Skin epidermis (tissue), 12 donors: ENCODE results near the gene YIPF2.
A peak's percentile ranks its signal among the peaks of the same experiment; 100 is the strongest.
"Not testable (repeated sequence)": the region's sequence is repeated elsewhere in the genome, so short reads cannot be mapped to it uniquely, and the experiment has no call there.

Experiments
- H3K27ac ChIP-seq, 21 experiments: fragments of 200-600 bp; sonication (generic) in 11 of 21; one replicate each; pipeline ENCODE4 v1.5.0; 2020; ENCODE audit warnings: mild to moderate bottlenecking in 3 of 21, inconsistent platforms in 2 of 21, moderate library complexity in 2 of 21
- H3K4me3 ChIP-seq, 7 experiments: fragments of 200-600 bp; sonication (generic) in 2 of 7; one replicate each; pipeline ENCODE4 v1.5.0; 2020; ENCODE audit warnings: inconsistent platforms in 2 of 7, mild to moderate bottlenecking in 2 of 7, moderate library complexity in 1 of 7

YIPF2 gene

GRCh38 chr19:10945264-10945663 lies 16.8 kb upstream of the YIPF2 start:
- H3K27ac ChIP-seq = peak overlapping the region in 2 of 21 experiments; percentile 6 to 32
- H3K4me3 ChIP-seq = no peak overlapping the region

GRCh38 chr19:10943412-10943811 lies 15.0 kb upstream of the YIPF2 start:
- H3K27ac ChIP-seq = peak overlapping the region in 4 of 21 experiments; percentile 2 to 44 (median 16)
- H3K4me3 ChIP-seq = not testable (repeated sequence)

- not testable (repeated sequence) for H3K4me3 ChIP-seq
- peak overlapping the region in 3 of 21 experiments; percentile 24 to 48 (median 28) for H3K27ac ChIP-seq
These were observed 13.2 kb upstream of the YIPF2 start for GRCh38 chr19:10941649-10942048.

GRCh38 chr19:10936661-10937084 lies 8.2 kb upstream of the YIPF2 start:
- Histone ChIP-seq H3K27ac (no peak overlapping the region), H3K4me3 (no peak overlapping the region)

- no peak overlapping the region for H3K27ac ChIP-seq
- H3K4me3 ChIP-seq = no peak overlapping the region
These were observed 7.1 kb upstream of the YIPF2 start for GRCh38 chr19:10935371-10936059.

DNA sequence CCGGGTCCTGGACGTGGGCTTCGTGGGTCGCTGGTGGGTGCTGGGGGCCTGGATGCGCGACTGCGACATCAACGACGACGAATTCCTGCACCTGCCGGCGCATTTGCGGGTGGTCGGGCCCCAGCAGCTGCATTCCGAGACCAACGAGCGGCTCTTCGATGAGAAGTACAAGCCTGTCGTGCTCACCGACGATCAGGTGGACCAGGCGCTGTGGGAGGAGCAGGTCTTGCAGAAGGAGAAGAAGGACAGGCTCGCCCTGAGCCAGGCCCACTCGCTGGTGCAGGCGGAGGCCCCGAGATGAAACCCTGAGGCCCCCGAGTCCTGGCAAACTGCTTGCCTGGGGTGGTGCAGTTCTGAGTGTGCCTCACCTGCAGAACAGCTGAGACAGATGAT lies 959 bp upstream of the YIPF2 start:
- H3K4me3 ChIP-seq = peak overlapping the region; percentile 75 to 99 (median 94)

DNA sequence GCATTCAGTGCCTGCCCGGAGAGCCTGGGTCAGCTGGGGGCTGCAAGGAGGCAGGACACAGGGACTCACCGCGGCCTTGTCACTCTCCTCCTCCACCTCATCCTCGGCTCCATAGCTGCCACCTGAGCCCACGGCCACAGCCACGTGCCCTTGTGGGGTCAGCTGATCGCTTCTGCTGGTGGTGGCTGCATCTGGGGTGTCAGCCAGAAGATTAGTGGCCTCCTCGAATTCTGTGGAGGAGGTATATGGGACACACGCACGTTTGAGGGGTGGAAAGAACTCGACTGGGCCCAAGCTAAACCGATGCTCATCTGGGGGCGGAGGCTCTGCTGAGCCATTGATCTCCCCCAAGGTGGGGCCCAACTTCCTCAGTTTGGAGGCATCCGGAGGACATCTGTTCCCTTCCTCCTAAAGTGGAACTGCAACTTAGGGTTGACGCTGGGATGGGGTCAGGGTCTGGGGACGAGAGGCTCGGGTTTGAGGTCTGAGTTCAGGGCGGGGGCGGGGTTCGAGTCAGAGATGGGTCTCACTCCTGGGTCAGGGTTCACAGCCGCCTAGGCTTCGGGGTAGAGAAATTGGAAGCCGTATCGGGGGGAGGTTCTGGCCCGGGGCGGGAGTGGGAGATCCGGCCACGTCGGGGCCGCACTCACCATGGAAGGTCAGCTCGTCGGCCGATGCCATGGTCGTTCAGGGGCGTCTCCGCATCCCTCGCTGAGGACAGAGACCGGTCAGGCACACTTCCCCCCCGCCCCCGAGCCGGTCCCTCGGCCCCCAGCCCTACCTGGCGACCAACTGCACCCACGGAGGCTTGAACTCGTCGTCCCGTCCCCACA lies 493 bp downstream of the YIPF2 start:
- Histone ChIP-seq H3K4me3 (peak overlapping the region; percentile 75 to 99 (median 94)), H3K27ac (peak overlapping the region; percentile 41 to 96 (median 89))

More for the DNA sequence above, 959 bp upstream of the YIPF2 start:
- H3K27ac ChIP-seq = peak overlapping the region; percentile 35 to 96 (median 89)

DNA sequence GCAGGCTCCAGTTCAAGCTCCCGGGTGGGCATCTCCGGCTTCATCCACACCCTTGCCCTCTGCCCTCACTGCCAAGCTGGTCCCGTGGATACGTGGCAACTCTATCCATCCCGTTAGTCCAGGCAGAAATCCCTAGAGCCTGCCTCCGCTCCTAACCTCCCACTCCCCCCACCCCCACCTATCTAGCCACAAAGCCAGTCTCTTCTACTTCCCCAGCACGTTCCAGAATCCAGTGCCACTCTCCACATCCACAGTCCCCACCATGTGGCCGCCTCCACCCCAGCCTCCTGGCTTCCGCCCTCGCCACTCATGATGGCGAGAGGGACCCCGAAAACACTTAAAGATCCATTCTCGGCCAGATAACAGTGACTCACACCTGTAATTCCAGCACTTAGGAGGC lies 3.8 kb downstream of the YIPF2 start:
- H3K27ac ChIP-seq = no peak overlapping the region
- no peak overlapping the region for H3K4me3 ChIP-seq

GRCh38 chr19:10923260-10924112 lies 5.0 kb downstream of the YIPF2 start:
- Histone ChIP-seq H3K27ac (no peak overlapping the region), H3K4me3 (no peak overlapping the region)

- Histone ChIP-seq H3K4me3 (no peak overlapping the region), H3K27ac (no peak overlapping the region)
These were observed 5.8 kb downstream of the YIPF2 start for GRCh38 chr19:10922638-10923014.

GRCh38 chr19:10921910-10922637 lies 6.4 kb downstream of the YIPF2 start:
- Histone ChIP-seq H3K4me3 (no peak overlapping the region), H3K27ac (no peak overlapping the region)

DNA sequence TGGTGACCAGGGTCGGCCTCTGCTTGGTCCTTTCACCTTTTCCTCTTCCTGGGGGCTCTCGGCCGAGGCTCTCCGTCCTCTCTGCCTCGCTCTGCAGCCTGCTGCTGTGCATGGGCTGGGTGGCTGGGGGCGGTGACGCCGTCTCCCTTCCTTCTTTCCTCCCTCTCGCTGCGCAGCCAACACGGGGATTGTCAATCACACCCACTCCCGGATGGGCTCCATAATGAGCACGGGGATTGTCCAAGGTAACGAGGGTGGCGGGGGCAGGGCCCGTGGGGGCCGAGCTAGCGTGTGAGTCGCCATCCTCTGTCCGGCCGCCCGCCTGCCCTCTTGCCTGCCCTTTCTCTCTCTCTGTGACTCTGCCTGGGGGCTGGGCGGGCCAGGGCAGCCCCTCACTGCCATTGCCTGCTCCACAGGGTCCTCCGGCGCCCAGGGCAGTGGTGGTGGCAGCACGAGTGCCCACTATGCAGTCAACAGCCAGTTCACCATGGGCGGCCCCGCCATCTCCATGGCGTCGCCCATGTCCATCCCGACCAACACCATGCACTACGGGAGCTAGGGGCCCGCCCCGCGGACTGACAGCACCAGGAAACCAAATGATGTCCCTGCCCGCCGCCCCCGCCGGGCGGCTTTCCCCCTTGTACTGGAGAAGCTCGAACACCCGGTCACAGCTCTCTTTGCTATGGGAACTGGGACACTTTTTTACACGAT lies 7.1 kb downstream of the YIPF2 start:
- Histone ChIP-seq H3K27ac (no peak overlapping the region), H3K4me3 (no peak overlapping the region)

GRCh38 chr19:10920781-10921180 lies 7.7 kb downstream of the YIPF2 start:
- Histone ChIP-seq H3K4me3 (no peak overlapping the region), H3K27ac (no peak overlapping the region)

DNA sequence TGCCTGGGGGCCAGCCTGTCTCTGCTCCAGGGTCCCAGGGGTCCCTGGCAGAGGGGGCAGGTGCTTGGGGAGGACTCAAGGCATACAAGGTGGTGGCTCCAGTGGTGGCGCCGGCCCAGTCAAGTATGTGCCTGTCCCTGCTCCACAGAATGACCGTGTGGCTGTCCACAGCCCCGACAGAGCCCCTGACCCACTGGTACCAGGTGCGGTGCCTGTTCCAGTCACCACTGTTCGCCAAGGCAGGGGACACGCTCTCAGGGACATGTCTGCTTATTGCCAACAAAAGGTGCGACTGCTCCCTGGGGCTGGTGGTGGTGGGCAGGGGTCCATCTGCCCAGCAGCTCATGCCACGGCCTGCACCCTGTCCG lies 8.2 kb downstream of the YIPF2 start:
- Histone ChIP-seq H3K27ac (no peak overlapping the region), H3K4me3 (no peak overlapping the region)

DNA sequence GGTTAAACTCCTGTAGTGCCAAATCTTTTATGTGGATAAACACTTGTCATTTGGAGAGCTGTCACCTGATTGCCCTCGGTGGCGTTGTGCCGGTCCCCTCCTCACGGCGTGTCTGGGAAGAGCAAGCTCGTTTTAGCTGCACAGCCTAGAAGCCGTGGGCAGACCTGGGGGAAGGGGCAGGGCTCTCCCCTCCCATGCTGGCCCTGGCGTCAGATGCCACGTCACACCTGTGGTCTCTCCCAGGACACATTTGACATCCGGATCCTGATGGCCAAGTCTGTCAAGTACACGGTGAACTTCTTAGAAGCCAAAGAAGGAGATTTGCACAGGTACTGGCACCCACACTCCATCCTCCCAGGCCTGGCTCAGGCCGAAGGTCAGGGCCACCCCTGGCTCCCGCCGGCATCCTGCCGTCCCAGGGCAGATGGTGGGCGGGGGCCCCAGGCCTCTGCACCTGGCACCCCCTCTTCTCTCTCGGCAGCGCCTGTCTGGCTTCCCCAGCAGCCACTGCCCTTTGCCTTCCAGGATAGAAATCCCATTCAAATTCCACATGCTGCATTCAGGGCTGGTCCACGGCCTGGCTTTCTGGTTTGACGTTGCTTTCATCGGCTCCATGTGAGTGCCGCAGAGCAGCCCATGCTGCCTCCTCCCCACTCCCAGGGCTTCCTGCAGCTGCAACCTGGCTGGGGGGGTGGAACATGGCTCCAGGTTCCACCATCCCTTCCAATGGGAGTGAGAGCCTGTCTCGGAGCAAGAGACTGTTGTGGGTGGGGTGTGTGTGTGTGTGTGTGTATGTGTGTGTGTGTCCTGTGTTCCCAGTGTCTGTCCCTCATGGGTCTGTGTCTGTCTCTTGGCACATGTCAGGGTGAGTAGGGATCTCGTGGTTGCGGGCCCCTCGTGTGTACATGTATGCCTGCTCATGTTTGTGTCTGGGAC lies 8.8 kb downstream of the YIPF2 start:
- peak overlapping the region in 1 of 21 experiments; percentile 60 for H3K27ac ChIP-seq
- H3K4me3 ChIP-seq = no peak overlapping the region

GRCh38 chr19:10918359-10918758 lies 10.1 kb downstream of the YIPF2 start:
- no peak overlapping the region for H3K27ac ChIP-seq
- no peak overlapping the region for H3K4me3 ChIP-seq

DNA sequence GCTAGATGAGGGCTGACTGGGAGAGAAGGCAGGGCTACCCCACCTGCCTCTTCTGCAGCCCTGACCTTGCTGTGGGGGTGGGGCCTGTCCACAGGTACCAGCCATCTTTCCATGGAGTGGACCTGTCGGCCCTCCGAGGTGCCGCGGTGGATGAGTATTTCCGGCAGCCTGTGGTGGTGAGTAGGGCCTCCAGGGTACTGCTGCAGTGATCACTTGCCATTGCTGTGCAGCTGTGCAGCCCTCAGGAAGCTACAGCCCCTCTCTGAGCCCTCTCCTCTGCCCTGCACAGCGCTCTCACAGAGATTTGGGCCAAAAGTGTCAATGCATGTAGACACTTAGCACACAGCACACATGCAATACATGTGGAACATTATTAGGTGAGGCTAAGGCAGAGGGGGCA lies 11.8 kb downstream of the YIPF2 start:
- peak overlapping the region in 7 of 21 experiments; percentile 4 to 63 (median 44) for H3K27ac ChIP-seq
- H3K4me3 ChIP-seq = no peak overlapping the region
